NOMO-1 treated with dmso at 0.1 percent for 144 hours (cell line): ENCODE data around the gene ADGRV1.
"Not testable (repeated sequence)": the region's sequence is repeated elsewhere in the genome, so short reads cannot be mapped to it uniquely, and the experiment has no call there.

ENCODE experiments used
- DNase-seq: peaks from one replicate; lab custom pipeline; 2025; ENCODE audit not compliant: unreplicated experiment; lab: John Stamatoyannopoulos, UW

Gene ADGRV1

DNA sequence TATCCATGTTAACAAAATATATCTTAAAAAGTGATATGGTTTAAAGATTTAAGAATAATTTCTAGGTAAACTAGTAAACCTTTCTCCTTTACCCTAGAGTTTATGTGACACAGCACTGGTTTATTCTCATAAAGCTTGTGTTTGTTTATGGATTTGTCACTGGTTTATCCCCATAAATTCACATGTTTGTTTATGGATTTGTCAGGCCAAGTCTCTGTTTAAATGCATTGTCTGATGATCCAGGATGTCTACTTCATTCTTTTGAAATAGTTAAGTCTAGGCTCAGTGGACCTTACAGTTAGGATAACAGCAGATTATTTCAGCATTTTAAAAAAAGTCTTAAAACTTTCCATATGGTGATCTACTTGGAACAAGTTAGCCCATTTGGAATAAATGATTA, 490.5 kb downstream of the ADGRV1 start:
- no peak for DNase-seq

DNA sequence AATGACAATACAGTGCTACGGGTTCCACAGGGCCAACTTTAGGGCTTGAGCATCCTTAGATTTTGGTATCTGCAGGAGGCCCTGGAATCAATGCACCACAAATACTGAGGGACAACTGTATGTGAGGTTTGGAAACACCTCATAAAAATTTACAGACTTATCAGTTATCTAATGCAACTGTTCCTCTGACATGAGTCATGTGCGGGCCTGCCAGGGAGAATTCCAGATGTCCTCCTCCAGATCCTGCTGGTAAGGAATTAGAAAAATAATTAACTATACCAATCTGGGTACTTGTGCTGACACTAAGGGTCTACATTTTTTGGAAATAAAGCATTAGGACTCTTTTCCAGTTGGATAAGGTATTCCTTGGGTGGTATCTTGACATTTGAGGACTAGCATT, 491.2 kb downstream of the ADGRV1 start:
- DNase-seq: no peak

DNA sequence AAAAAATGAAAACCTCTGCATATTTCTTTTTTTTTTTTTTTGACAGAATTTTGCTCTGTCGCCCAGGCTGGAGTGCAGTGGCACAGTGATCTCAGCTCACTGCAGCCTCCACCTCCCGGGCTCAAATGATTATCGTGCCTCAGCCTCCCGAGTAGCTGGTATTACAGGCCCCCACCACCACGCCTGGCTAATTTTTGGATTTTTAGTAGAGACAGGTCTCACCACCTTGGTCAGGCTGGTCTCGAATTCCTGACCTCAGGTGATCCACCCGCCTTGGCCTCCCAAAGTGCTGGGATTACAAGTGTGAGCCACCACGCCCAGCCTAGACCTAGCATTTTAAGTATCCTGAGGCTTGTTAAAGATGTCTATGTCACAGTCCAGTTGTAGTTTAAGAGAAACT, 493.8 kb downstream of the ADGRV1 start:
- not testable (repeated sequence) for DNase-seq

DNA sequence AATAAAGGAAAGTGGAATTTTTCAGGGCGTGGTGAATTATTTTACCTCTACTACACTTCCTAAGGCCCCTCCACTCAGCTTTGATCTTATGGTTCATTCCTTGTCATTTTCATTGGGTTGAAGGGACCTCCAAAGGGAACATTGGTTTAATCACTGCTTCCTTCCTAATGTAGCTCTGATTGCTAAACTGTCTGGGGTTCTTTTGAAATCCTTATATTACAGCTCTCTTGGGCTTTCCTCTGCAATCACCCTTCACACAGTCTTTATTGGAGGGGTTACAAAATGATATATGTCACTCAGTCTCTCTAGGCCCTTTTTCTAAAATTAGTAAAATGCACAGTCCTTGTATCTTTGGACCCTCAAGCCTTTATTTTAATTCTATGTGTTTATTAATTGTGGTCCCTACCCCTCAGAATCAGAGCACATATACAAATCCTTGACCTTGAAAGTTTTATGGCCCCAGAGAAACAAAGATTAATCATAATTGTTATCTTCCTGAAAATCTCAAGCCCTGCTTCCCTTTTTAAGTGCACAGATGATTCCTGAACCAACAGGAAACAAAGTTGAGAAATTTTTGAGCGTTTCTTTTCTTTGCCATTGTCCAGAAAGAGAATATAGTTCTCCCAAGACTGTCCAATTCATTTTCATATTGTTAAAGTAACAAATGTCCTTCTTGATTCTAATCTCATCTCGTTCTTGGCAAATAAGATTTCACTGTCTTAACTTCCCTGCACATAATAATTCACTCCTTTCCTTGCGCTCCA, 494.6 kb downstream of the ADGRV1 start:
- peak; percentile 57 for DNase-seq

DNA sequence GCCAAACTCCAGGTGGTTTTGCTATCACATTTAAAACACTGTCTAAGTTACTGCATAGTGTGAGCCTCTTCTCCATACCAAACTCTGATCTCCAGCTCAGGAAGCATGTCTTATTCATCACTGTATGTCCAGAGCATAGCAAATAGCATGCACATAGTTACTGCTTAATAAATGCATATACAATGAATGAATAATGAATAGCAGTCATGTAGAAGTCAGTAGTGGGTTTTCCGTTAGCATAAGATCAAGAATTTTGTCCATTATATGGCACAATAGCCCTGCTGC, 495.1 kb downstream of the ADGRV1 start:
- DNase-seq: no peak

DNA sequence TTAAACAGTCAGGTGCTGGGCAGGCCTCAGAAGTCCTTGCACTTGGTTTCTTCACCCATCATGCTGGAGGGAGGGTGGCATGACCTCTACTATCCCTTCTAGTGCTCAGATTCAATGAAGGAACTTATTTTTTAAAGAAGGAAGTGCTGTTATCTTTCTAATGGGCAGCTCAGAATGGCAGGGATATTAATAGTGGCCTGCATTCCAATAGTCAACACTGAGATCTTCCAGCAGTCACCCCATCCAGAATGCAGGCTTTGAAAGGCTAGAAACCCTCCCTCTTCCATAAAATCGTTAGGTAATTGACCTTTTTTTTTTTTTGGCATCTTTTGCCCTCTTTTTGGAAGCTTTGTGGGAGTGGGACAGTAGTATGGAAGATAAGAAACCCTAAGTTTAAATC, 499.6 kb downstream of the ADGRV1 start:
- no peak for DNase-seq

DNA sequence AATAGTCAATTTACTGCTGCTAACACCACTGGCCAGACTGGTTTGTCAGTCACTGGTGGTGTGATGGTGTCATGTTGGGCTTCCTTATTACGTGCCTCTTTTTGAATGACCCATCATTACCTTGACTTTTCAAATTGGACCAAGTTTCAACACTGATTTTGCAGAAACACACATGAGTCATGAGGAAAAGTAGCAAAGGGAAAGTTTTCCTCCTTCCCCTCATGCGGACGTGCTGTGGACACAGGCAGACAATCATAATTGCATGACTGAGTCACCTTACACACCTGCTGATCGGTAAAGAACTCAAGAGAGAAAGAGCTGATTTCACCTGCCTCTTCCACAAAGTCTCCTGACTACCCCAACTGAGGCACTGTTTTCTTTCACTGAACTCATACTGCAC, 500.0 kb downstream of the ADGRV1 start:
- DNase-seq: no peak

DNA sequence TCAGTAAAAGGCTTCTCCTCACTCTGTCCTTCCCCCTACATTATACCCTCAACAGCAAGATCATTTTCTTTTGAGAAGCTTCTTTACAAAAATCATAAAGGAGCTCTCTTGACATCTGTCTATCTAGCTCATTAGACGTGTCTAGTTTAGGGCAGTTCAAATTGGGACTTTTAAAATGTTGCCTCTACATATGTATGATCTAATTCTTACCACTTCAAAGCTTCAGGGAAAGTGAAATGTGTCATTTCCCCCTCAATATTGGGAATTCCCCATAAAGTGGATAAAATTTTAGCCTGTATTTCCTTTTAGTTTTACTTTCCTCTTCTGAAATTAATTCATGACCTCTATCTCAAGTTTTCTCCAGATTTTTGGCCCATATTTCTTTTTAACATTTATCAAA, 500.8 kb downstream of the ADGRV1 start:
- no peak for DNase-seq

DNA sequence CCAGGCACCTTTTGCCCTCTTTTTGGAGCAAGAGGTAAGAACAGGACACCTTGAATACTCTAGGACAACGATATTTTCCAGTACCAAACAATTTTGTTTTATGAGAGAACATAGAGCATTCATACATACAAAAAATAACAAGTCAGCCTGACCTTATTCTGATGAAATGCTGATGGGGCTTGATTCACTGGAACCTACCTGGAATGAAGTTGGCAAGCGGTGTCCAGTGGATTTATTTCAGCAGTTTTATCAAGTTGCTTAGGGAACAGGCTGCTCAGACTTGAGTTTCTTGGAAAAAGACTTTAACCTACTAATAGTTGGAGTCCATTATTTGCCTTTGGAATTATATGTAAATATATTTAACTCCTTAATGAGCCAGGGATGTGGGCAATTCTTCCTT, 502.5 kb downstream of the ADGRV1 start:
- DNase-seq: no peak

DNA sequence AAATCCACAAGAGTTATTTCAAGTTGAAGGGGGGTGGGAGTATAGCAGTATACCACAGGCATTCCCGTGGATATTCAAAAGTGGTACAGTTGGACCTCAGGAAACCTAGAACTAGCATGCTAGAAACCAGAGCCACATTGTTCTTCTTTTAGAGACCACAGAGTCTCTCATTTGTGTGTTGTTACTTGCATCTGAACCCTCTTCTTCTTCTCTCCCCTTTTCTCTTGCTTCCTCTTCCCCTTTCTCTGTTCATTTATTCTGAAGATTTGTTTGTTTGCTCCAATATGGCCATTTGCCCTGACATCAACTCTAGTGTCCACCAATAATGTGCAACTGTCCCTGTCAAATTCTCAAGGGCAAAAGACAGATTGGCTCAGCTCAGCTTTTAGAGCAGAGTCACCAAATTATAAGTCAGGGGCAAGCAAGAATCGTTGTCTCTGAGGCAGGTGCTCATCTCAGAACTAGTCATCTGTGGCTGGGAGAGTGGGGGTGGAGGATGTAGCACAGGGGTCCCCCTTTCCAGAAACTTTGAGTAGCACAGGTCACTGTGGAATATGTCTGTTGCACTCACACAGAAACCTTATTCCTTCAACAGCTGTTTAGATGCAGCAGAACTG, 503.5 kb downstream of the ADGRV1 start:
- peak; percentile 25 for DNase-seq

DNA sequence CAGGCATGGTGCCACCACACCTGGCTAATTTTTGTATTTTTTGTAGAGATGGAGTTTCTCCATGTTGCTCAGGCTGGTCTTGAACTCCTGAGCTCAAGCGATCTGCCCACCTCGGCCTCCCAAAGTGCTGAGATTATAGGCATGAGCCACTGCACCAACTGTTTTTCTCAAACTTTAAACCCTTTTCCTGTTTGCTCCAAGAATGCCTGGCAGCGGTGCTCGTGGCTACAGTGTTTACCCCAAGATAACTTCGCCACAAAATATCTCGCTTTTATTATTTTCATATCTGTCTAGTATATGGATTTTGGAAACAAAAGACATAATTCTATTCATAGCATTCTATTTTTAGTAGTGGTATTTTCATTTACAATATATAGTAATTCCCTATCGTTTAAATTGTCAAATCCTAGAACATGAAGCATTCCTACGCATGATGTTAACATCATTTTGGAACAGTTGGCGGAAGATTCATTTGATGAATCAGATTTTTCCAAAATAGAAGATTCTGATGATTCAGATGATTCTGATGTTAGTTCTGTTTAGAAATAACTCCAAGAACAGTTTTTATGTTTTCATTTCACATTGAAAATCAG, 504.6 kb downstream of the ADGRV1 start:
- not testable (repeated sequence) for DNase-seq

DNA sequence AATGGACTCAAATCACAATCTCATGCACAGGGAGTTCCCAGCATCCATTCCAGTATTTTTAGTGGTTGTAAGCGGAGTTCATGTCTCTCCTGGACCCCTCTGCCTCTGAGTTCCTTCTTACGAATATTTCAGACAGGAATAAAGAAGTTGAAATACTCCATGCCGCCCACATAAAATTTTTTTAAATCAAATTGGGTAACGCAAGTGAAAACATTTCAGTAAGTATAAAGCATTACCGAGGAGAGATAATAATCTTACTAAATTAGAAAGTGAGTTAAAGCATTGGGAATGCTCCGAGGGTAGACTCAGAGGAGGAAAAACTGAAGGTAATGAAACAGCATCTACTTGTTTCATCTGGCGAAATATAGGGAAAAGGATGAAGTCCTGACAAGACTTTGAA, 506.9 kb downstream of the ADGRV1 start:
- no peak for DNase-seq

DNA sequence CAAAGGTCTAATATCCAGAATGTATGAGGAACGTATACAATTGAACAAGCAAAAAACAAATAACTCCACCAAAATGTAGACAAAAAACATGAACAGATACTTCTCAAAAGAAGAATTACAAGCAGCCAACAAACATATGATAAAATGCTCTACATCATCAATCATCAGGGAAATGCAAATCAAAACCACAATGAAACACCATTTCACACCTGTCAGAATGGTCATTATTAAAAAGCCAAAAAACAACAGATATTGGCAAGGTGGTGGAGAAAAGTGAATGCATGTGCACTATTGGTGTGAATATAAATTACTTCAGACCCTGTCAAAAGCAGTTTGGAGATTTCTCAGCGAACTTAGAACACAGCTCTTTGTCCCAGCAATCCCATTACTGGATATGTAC, 510.8 kb downstream of the ADGRV1 start:
- DNase-seq: no peak

DNA sequence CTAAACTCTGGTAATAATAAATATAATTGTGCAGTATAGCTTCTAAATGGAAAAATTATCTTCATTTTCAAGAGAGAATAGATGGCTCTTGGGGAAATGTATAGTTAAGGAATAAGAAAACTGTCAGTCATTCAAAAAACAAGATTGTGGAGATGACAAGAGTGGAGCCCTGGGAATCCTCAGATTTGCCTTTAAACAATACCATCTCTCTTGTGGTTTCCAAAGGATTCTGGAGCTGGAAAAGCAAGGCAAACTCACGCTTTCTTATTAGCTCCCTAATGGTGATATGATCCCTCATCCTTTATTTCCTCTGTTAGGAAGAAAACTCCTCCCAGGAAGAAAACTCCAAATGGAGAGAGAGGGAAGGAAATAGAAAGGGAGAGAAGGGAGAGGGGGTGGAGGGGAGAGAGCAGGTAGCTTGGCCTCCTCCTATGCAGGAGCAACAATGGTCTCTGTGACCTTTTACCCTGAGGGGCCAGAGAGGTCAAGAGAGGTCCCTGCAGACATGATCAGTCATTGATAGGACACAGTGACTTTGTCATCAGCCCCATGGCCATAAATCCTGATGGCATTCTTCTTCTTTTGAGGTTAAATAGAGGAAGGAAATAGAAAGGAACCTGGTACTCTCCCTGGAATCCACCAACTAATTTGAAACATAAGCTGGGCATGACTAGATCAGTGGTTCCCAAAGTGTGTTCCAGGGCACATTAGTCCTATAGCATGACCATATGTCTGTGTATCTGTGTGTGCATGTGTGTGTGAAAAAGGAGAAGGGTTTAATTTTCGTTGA, 512.4 kb downstream of the ADGRV1 start:
- no peak for DNase-seq

DNA sequence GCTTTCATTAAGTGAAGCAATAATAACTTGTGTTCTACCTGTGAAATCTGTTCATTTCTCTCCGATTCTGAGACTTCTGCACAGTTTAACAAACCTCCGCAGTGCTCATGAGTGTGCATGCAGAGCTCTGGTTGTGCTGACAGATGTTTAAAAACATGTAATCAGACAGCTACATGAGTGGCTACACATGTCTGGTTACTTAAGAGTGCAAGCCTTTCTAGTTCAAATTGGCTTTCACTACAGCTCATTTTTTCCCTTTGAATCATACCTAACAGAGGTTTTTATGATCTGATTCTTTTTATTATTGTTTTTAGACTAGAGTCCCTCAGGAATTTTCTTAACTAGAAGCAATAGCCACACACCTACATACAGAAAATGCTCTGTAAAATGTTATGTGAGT, 514.3 kb downstream of the ADGRV1 start:
- DNase-seq: no peak

DNA sequence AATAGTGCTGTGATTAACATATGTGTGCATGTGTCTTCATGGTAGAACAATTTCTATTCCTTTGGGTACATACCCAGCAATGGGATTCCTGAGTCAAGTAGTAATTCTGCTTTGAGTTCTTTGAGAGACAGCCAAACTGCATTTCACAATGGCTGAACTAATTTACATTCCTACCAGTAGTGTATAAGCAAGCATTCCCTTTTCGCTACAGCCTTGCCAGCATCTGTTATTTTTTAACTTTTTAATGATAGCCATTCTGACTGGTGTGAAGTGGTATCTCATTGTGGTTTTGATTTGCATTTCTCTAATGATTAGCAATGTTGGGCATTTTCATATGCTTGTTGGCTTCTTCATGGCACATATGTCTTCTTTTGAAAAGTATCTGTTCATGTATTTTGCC, 516.0 kb downstream of the ADGRV1 start:
- no peak for DNase-seq

DNA sequence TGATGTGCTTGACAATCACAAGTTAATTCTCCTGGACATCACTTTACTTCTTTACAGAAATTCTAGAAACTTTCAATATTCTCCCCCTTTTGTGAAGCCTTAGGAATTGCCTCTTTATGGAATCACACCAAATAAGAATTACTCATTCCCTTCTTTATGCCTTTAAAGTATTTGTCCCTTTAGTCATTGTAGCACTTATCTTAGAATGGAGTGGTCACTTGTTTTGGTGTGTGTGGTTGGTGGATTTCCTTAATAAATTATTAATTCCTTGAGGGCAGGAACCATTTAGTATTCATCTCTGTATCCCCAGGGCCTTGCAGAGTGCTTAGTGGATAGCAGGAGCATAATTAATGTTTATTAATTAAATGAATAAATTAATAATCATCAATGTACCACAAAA, 517.5 kb downstream of the ADGRV1 start:
- DNase-seq: no peak

DNA sequence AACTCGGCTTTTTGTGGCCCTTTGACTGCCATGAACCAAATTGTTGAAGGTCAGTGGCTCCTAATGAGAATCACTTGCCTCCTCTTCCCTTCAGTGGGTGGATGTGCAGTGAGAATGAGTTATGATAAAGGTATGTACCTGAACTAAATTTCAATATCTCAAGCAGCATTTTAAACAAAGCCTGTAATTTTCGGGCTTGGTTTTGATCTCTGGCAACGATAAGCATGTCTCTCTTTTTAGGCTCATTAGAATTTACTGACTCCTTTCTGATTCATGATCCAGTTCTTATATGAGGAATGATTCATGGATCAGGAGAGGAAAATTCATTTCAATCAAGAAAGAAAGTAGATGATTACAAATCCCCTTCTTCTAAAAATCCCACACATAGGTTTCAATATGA, 519.0 kb downstream of the ADGRV1 start:
- no peak for DNase-seq

DNA sequence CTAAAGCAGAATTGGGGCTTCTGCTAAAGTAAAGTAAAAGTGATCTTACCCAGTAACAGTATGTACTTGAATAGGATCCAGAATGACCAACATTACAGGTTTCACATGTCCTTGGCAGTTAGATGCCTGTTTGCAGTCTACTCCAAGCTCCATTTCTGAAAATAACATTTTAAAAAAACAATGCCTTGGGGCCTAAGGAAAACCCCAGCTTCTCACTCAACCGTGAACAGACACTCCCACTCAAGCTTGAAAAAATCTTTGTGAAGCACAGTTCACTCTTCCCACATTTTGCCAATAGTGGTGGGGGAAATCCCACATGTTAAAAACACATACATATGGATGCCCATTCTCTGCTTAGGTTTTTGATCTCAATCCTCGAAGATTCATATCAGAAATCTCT, 520.4 kb downstream of the ADGRV1 start:
- DNase-seq: no peak

DNA sequence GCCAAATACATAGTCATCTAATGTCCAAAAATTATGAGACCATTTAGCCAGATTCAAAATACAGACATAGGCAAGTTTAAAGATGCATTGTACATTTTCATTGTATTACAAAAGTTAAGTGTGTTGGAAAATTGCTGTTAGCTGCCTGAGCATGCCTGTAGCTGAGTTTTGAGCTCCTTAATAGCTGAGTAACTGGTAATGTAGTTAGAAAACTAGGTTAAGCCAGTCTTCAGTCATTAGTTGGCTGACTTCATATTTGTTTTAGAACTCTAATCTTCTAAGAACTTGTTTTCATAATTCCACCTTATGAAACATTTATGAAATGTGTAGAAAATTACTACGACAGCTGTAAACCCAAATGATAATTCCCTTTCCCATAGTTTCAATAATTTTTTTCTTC, 531.2 kb downstream of the ADGRV1 start:
- DNase-seq: no peak

DNA sequence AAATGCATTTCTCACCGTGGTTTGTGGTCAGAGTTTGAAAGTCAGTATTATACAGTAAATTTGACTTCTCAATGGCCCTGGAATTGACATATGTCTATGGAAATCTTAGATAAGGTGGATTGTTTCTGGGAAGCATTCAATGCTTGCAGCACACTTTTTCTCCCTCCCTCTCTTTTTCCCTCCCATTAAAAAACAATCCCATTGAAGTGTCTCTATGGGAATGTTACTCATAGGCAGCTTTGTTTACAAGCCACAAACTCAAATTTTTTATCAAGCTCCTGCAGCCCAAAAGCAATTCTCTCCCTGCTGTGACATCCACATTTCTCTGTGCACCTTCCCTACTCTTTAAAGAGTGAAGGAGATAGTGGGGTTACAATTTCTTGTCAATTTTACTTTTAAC, 532.4 kb downstream of the ADGRV1 start:
- no peak for DNase-seq
